DOHH2 (cell line): ENCODE measurements around the gene KAT8.
"Not testable (repeated sequence)": the region's sequence is repeated elsewhere in the genome, so short reads cannot be mapped to it uniquely, and the experiment has no call there.

Source experiments
- H3F3A ChIP-seq: fragments of 200-600 bp; sonication (generic), shearing (Covaris generic); 2 replicates; pipeline ENCODE4 v1.6.0; 2016; ENCODE audit warnings: antibody characterized with exemption, mild to moderate bottlenecking; ENCODE audit not compliant: control insufficient read depth, insufficient read depth
- H3K27ac ChIP-seq: fragments of 200-600 bp; sonication (generic); 2 replicates; pipeline ENCODE4 v1.5.1; 2014; ENCODE audit warnings: low read depth, mild to moderate bottlenecking, low read length, moderate library complexity
- H3K27me3 ChIP-seq: fragments of 200-600 bp; sonication (generic); 2 replicates; pipeline ENCODE4 v1.6.1; 2014; ENCODE audit warnings: mild to moderate bottlenecking, low read length, mixed read lengths; ENCODE audit not compliant: control insufficient read depth
- H3K36me3 ChIP-seq: fragments of 200-600 bp; sonication (generic); 2 replicates; pipeline ENCODE4 v1.6.1; 2014; ENCODE audit warnings: mild to moderate bottlenecking, low read length, moderate library complexity, mixed read lengths; ENCODE audit not compliant: control insufficient read depth
- H3K4me1 ChIP-seq: fragments of 200-600 bp; sonication (generic); 2 replicates; pipeline ENCODE4 v1.6.1; 2014; ENCODE audit warnings: mild to moderate bottlenecking, low read length, mixed read lengths; ENCODE audit not compliant: control insufficient read depth
- H3K4me2 ChIP-seq: fragments of 200-600 bp; sonication (generic); 2 replicates; pipeline ENCODE4 v1.6.0; 2014; ENCODE audit warnings: mild to moderate bottlenecking, low read length, moderate library complexity
- H3K4me3 ChIP-seq: fragments of 200-600 bp; sonication (generic); 2 replicates; pipeline ENCODE4 v1.5.1; 2014; ENCODE audit warnings: mild to moderate bottlenecking, low read length, mixed read lengths
- H3K79me2 ChIP-seq: fragments of 200-600 bp; sonication (generic); 2 replicates; pipeline ENCODE4 v1.6.1; 2014; ENCODE audit warnings: mild to moderate bottlenecking, low read length, mixed read lengths; ENCODE audit not compliant: control insufficient read depth
- H3K9me2 ChIP-seq: fragments of 200-600 bp; sonication (generic); replicated peaks from 2 replicates; pipeline ENCODE4 v1.6.1; 2014; ENCODE audit warnings: mild to moderate bottlenecking, low read length, mixed read lengths; ENCODE audit not compliant: control insufficient read depth
- H3K9me3 ChIP-seq: fragments of 200-600 bp; sonication (generic); 2 replicates; pipeline ENCODE4 v1.6.1; 2014; ENCODE audit warnings: antibody characterized with exemption, low read length, mixed read lengths; ENCODE audit not compliant: control insufficient read depth, insufficient read depth
- H4K20me1 ChIP-seq: fragments of 200-600 bp; sonication (generic); 2 replicates; pipeline ENCODE4 v1.6.0; 2014; ENCODE audit warnings: low read depth, mild to moderate bottlenecking, antibody characterized with exemption, low read length, moderate library complexity; ENCODE audit not compliant: control insufficient read depth, insufficient read depth
- CTCF ChIP-seq: fragments of 200-600 bp; sonication (generic); IDR thresholded peaks from one replicate; pipeline ENCODE4 v1.5.1; 2014; ENCODE audit warnings: antibody characterized with exemption, mild to moderate bottlenecking, low read depth, low read length; ENCODE audit not compliant: poor library complexity, severe bottlenecking
- EZH2phosphoT487 ChIP-seq: fragments of 200-600 bp; sonication (generic); IDR thresholded peaks from 2 replicates; pipeline ENCODE4 v1.6.1; 2017; ENCODE audit warnings: borderline replicate concordance, mild to moderate bottlenecking, antibody characterized with exemption, low read length, moderate library complexity, mixed read lengths

The KAT8 gene

DNA sequence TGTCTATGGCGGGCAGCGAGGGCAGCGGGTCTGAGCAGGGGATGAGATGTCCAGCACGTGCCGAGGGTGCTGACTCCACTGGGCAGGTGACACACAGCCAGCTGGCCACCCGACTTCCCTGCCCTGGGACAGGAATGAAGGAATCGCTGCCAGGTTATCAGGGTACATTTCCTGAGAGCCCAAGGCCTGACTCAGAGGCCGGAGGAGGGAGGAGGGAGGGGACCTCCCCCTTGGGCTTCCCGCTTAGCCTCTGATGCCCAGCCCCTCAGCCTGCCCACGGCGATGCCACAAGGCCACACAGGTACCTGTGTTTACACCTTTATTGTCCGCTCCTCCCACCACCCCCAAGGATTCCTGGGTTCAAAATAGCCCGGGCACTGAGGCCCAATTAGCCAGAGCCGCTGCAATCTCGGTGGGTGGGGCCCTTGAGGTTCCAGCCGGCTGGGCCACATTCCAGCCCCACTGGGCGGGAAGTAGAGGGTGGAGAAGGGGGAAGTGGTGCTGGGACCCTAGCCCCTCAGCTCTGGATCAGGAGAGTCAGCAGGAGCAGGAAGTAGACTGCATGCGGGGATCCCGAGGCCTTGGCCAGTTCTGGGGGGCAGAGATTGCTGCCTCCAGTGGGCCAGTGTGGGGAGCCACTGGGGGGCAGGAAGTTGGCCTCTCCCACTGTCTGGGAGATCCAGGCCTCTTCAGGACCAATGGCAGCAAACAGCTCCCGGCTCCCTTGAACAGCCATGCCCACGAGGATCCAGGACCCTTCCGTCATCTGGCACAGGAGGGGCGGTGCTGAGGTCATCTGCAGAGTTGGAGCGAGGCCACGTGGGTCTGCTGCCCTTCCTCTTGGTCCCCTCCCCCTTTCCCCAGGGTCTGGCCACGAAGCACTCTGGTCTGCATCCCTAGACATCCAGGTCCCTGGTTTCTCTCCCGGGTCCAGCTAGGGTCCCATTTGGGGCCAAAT is 21.4 kb downstream of the KAT8 start:
- Histone ChIP-seq H4K20me1 (no peaks in the 10 kb centered on the region), H3F3A (no peaks in the 10 kb centered on the region), H3K36me3 (no peaks in the 10 kb centered on the region), H3K4me1 (peaks cover 15% of the 10 kb centered on the region), H3K27ac (no peak overlapping the region), H3K4me3 (no peak overlapping the region), H3K4me2 (no peak overlapping the region), H3K27me3 (no peaks in the 10 kb centered on the region), H3K9me3 (no peaks in the 10 kb centered on the region), H3K79me2 (no peaks in the 10 kb centered on the region), H3K9me2 (no peaks in the 10 kb centered on the region)
- TF ChIP-seq EZH2phosphoT487 = no peak
- no peak for TF ChIP-seq CTCF

DNA sequence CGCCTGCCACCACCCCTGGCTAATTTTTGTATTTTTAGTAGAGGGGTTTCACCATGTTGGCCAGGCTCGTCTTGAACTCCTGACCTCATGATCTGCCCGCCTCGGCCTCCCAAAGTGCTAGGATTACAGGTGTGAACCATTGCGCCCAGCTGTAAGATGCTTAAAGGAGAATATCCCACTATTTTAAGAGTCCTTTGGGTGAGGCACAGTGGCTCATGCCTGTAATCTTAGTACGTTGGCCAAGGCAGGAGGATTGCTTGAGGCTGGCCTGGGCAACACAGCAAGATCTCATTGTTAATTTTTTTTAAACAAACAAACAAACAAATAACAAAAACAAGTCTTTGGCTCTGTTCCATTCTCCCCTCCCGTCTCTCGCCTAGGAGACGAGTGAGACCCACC is 23.6 kb downstream of the KAT8 start:
- not testable (repeated sequence) for H3K4me2 ChIP-seq, H3K36me3 ChIP-seq, H3K27me3 ChIP-seq, H3K27ac ChIP-seq, H3K9me2 ChIP-seq, H3K9me3 ChIP-seq, H3K4me3 ChIP-seq, H4K20me1 ChIP-seq, H3F3A ChIP-seq, H3K79me2 ChIP-seq
- H3K4me1 ChIP-seq = peaks cover 15% of the 10 kb centered on the region

- TF ChIP-seq CTCF = no peak
- no peak for TF ChIP-seq EZH2phosphoT487
- H3K36me3 ChIP-seq = no peaks in the 10 kb centered on the region
- no peaks in the 10 kb centered on the region for H3K9me2 ChIP-seq
- peak overlapping the region; percentile 37 for H3K4me2 ChIP-seq
- H3K9me3 ChIP-seq = no peaks in the 10 kb centered on the region
- no peaks in the 10 kb centered on the region for H3K27me3 ChIP-seq
- peak overlapping the region; percentile 30 for H3K4me3 ChIP-seq
- no peaks in the 10 kb centered on the region for H3F3A ChIP-seq
- peaks cover 15% of the 10 kb centered on the region for H3K4me1 ChIP-seq
- H3K27ac ChIP-seq = no peak overlapping the region
- no peaks in the 10 kb centered on the region for H4K20me1 ChIP-seq
- no peaks in the 10 kb centered on the region for H3K79me2 ChIP-seq
Observed at GRCh38 chr16:31141489-31142108, 24.1 kb downstream of the KAT8 start.
